ENCODE measurements around the gene LMAN2L.

Gene LMAN2L

DNA sequence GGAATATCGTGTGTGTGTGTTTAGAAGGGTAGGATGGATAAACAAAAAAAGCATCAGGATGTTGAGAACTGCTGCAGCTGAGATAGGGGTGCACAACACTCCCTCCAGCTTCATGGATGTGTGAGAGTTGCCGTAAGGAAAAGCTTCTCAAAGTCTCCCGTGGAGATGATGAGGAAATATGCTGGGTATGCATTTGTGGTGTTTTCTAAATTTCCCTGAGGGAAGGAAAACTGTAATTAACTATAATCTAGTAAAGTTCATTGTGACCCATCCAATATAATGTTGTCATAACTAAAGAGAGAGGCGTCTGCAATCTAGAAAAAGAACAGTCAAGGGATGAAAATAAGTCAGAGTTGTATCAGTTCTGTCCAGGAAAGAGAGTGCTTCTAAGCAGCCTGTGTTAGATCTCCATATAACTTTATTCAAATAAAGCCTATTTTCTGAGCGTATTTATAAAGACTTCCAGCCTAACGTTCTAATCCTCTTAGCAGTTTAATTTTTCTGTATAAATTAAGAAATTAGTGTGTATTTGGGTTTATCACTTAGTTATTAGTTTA, 7.3 kb upstream of the LMAN2L start:
- Histone ChIP-seq H3K36me3 (ENCODE audit: control insufficient read depth, insufficient read depth, low read length) (no peaks in the 10 kb centered on the region), H3K56ac (ENCODE audit: low read length) (no peak overlapping the region), H3K9ac (ENCODE audit: low read length) (no peak overlapping the region), H3K4me3 (ENCODE audit: low read length) (no peak overlapping the region), H2BK120ac (ENCODE audit: low read depth, low read length) (no peak overlapping the region), H2AK5ac (ENCODE audit: low read length) (no peak overlapping the region), H3K4ac (ENCODE audit: low read depth, low read length) (no peak overlapping the region), H2BK5ac (ENCODE audit: low read length) (no peak overlapping the region), H3K27me3 (ENCODE audit: insufficient read depth, low read length, poor library complexity) (no peaks in the 10 kb centered on the region), H4K8ac (ENCODE audit: low read depth, low read length) (no peak overlapping the region), H3K4me1 (ENCODE audit: control insufficient read depth, low read depth, low read length) (no peaks in the 10 kb centered on the region), H3K23ac (ENCODE audit: low read length) (no peak overlapping the region), H3K4me2 (ENCODE audit: low read length) (no peak overlapping the region), H3K27ac (ENCODE audit: low read depth, low read length) (no peak overlapping the region), H3K79me1 (ENCODE audit: low read length) (no peaks in the 10 kb centered on the region), H3K18ac (ENCODE audit: low read length) (no peak overlapping the region), H3K79me2 (ENCODE audit: control insufficient read depth, insufficient read depth, low read length) (no peaks in the 10 kb centered on the region), H2BK15ac (replicated peaks; ENCODE audit: low read depth) (no peak overlapping the region), H4K5ac (ENCODE audit: low read length) (no peak overlapping the region)
- no CpG with 5 or more reads among the region's 6 CpGs for WGBS (ENCODE audit: extremely low coverage, insufficient coverage, low lambda C conversion rate)
- DNase-seq: no peak

DNA sequence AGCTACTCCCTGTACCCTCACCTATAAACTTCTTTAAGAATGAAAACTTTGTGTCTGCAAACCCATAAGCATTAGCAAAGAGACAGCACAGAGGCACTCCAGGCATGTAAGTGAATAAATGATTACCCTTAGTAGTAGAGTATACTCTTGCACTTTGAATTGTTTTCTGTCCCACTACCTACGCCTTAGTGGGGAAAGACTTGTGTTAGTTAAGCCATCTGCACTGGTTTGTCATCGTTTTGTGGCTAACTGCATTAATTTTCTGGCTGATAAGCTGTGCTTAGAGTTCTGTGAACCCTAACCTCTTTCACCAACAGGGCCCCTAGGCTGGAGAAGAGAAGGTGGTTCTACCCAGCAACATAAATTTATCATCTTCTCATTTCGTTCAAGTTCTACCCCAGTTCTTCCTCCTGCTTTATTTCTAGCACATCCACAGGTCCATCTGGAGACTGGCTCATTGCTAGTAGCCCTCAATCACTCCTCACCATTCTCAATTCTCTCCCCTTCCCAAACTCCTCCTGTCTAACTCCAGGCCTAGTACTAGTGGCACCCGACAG, 710 bp downstream of the LMAN2L start:
- WGBS (ENCODE audit: extremely low coverage, insufficient coverage, low lambda C conversion rate): no CpG with 5 or more reads among the region's 4 CpGs
- no peak overlapping the region for H2BK120ac ChIP-seq (ENCODE audit: low read depth, low read length)

DNA sequence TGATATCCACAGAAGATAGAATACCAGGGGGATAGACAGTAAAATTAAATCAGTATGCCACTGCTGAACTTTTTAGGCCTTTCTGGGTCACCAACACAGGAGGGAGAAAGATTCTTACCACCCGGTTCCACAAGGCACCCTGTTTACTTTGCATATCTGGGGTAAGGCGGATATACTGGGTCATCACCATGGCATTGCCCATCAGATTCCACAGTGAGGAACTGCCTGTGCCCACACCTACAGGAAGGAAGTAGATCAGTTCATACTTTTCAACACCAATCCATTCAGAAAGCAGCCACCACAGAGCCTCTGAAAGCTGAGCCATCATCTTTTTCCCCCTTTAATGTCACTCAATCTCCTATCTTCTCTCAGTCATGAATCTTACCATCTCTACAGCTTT, 2.0 kb downstream of the LMAN2L start:
- no CpG with 5 or more reads among the region's 2 CpGs for WGBS (ENCODE audit: extremely low coverage, insufficient coverage, low lambda C conversion rate)
- no peak overlapping the region for H3K23ac ChIP-seq (ENCODE audit: low read length)
- no peak overlapping the region for H2BK120ac ChIP-seq (ENCODE audit: low read depth, low read length)
- no peak overlapping the region for H3K27ac ChIP-seq (ENCODE audit: low read depth, low read length)
- H3K4me3 ChIP-seq (ENCODE audit: low read length): no peak overlapping the region
- no peak overlapping the region for H4K5ac ChIP-seq (ENCODE audit: low read length)
- H3K36me3 ChIP-seq (ENCODE audit: control insufficient read depth, insufficient read depth, low read length): peaks cover 3% of the 10 kb centered on the region
- H2BK15ac ChIP-seq (replicated peaks; ENCODE audit: low read depth): no peak overlapping the region
- no peaks in the 10 kb centered on the region for H3K4me1 ChIP-seq (ENCODE audit: control insufficient read depth, low read depth, low read length)
- peaks cover 9% of the 10 kb centered on the region for H3K79me1 ChIP-seq (ENCODE audit: low read length)
- H2AK5ac ChIP-seq (ENCODE audit: low read length): no peak overlapping the region
- H3K79me2 ChIP-seq (ENCODE audit: control insufficient read depth, insufficient read depth, low read length): peaks cover 9% of the 10 kb centered on the region
- no peak overlapping the region for H2BK5ac ChIP-seq (ENCODE audit: low read length)
- no peak overlapping the region for H3K56ac ChIP-seq (ENCODE audit: low read length)
- H3K9ac ChIP-seq (ENCODE audit: low read length): no peak overlapping the region
- no peak for DNase-seq
- no peak overlapping the region for H4K8ac ChIP-seq (ENCODE audit: low read depth, low read length)
- H3K4me2 ChIP-seq (ENCODE audit: low read length): no peak overlapping the region
- no peak overlapping the region for H3K4ac ChIP-seq (ENCODE audit: low read depth, low read length)
- H3K27me3 ChIP-seq (ENCODE audit: insufficient read depth, low read length, poor library complexity): no peaks in the 10 kb centered on the region
- no peak overlapping the region for H3K18ac ChIP-seq (ENCODE audit: low read length)

More for the DNA sequence above, 710 bp downstream of the LMAN2L start:
- peak overlapping the region; percentile 81 for H3K4me3 ChIP-seq (ENCODE audit: low read length)
- no peak overlapping the region for H4K5ac ChIP-seq (ENCODE audit: low read length)
- H2AK5ac ChIP-seq (ENCODE audit: low read length): no peak overlapping the region
- peak overlapping the region; percentile 60 for H3K9ac ChIP-seq (ENCODE audit: low read length)
- no peak overlapping the region for H3K23ac ChIP-seq (ENCODE audit: low read length)
- H4K8ac ChIP-seq (ENCODE audit: low read depth, low read length): no peak overlapping the region
- peak overlapping the region; percentile 61 for H3K56ac ChIP-seq (ENCODE audit: low read length)
- H3K36me3 ChIP-seq (ENCODE audit: control insufficient read depth, insufficient read depth, low read length): peaks cover 2% of the 10 kb centered on the region
- H3K4me1 ChIP-seq (ENCODE audit: control insufficient read depth, low read depth, low read length): no peaks in the 10 kb centered on the region
- no peak overlapping the region for H3K4ac ChIP-seq (ENCODE audit: low read depth, low read length)
- H3K27me3 ChIP-seq (ENCODE audit: insufficient read depth, low read length, poor library complexity): no peaks in the 10 kb centered on the region
- H2BK15ac ChIP-seq (replicated peaks; ENCODE audit: low read depth): no peak overlapping the region
- no peak overlapping the region for H2BK5ac ChIP-seq (ENCODE audit: low read length)
- H3K27ac ChIP-seq (ENCODE audit: low read depth, low read length): no peak overlapping the region
- peaks cover 9% of the 10 kb centered on the region for H3K79me2 ChIP-seq (ENCODE audit: control insufficient read depth, insufficient read depth, low read length)
- peak overlapping the region; percentile 49 for H3K4me2 ChIP-seq (ENCODE audit: low read length)
- peaks cover 9% of the 10 kb centered on the region for H3K79me1 ChIP-seq (ENCODE audit: low read length)
- no peak for DNase-seq
- H3K18ac ChIP-seq (ENCODE audit: low read length): no peak overlapping the region

DNA sequence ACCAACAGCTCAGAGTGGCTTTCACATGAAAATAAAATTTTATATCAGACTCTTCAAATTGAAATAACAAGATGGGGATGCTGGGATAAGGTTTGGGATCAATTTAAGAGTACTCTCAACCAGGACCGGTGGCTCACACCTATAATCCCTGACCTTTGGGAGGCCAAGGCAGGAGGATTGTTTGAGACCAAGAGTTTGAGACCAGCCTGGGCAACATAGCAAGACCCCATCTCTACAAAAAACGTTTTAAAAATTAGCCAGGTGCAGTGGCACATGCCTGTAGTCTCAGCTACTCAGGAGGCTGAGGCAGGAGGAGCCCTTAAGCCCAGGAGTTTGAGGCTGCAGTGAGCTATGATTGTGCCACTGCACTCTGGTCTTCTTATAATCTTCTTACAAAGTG, 2.6 kb downstream of the LMAN2L start:
- H3K9ac ChIP-seq (ENCODE audit: low read length): no peak overlapping the region
- no peak overlapping the region for H2BK120ac ChIP-seq (ENCODE audit: low read depth, low read length)
- H2BK15ac ChIP-seq (replicated peaks; ENCODE audit: low read depth): no peak overlapping the region
- DNase-seq: no peak
- H3K4me3 ChIP-seq (ENCODE audit: low read length): no peak overlapping the region
- no peak overlapping the region for H3K4me2 ChIP-seq (ENCODE audit: low read length)
- H3K79me2 ChIP-seq (ENCODE audit: control insufficient read depth, insufficient read depth, low read length): peaks cover 9% of the 10 kb centered on the region
- H3K27ac ChIP-seq (ENCODE audit: low read depth, low read length): no peak overlapping the region
- H3K18ac ChIP-seq (ENCODE audit: low read length): no peak overlapping the region
- H4K8ac ChIP-seq (ENCODE audit: low read depth, low read length): no peak overlapping the region
- no peak overlapping the region for H3K23ac ChIP-seq (ENCODE audit: low read length)
- H3K27me3 ChIP-seq (ENCODE audit: insufficient read depth, low read length, poor library complexity): no peaks in the 10 kb centered on the region
- no peaks in the 10 kb centered on the region for H3K4me1 ChIP-seq (ENCODE audit: control insufficient read depth, low read depth, low read length)
- no peak overlapping the region for H2AK5ac ChIP-seq (ENCODE audit: low read length)
- H3K4ac ChIP-seq (ENCODE audit: low read depth, low read length): no peak overlapping the region
- H2BK5ac ChIP-seq (ENCODE audit: low read length): no peak overlapping the region
- peaks cover 3% of the 10 kb centered on the region for H3K36me3 ChIP-seq (ENCODE audit: control insufficient read depth, insufficient read depth, low read length)
- no peak overlapping the region for H3K56ac ChIP-seq (ENCODE audit: low read length)
- no peak overlapping the region for H4K5ac ChIP-seq (ENCODE audit: low read length)
- no CpG with 5 or more reads among the region's 2 CpGs for WGBS (ENCODE audit: extremely low coverage, insufficient coverage, low lambda C conversion rate)
- H3K79me1 ChIP-seq (ENCODE audit: low read length): peaks cover 9% of the 10 kb centered on the region

DNA sequence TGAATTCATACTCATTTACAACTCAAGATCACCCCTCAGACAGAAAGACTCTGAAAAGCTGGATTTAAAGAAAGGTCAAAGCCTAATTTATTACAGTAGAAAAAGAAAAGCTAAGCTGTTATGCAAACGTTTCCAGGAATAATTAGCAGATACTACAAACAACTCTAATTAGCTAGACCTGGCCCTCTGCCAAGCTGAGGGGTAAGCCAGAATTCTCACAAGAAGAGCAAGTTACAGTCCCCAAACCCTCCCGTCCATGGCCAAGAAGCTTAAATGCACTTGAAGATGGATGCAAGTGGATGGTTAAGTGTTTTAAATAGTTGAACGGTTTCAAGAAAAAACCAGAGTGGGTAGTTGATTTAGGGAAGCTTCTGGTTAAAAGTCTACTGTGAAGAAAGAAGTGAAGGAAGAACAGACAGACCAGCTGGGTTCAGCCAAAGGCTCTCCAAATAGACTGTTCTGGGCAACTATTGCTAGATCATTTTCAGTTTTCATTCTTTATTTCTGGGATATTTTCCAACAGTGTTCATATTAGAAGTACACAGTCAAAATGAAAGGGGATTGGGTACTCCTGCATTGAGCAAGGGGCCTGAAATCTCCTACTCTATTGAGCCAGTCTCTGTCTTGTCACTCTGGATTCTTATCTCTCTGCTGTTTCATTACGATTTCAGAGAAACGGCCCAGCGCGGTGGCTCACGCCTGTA, 4.8 kb downstream of the LMAN2L start:
- Histone ChIP-seq H3K18ac (ENCODE audit: low read length) (no peak overlapping the region), H2BK120ac (ENCODE audit: low read depth, low read length) (no peak overlapping the region), H3K4ac (ENCODE audit: low read depth, low read length) (no peak overlapping the region), H3K23ac (ENCODE audit: low read length) (no peak overlapping the region), H3K79me2 (ENCODE audit: control insufficient read depth, insufficient read depth, low read length) (peaks cover 9% of the 10 kb centered on the region), H3K27me3 (ENCODE audit: insufficient read depth, low read length, poor library complexity) (no peaks in the 10 kb centered on the region), H3K27ac (ENCODE audit: low read depth, low read length) (no peak overlapping the region), H3K9ac (ENCODE audit: low read length) (no peak overlapping the region), H2AK5ac (ENCODE audit: low read length) (no peak overlapping the region), H3K4me3 (ENCODE audit: low read length) (no peak overlapping the region), H2BK15ac (replicated peaks; ENCODE audit: low read depth) (no peak overlapping the region), H3K4me1 (ENCODE audit: control insufficient read depth, low read depth, low read length) (no peaks in the 10 kb centered on the region), H3K36me3 (ENCODE audit: control insufficient read depth, insufficient read depth, low read length) (peaks cover 9% of the 10 kb centered on the region), H4K8ac (ENCODE audit: low read depth, low read length) (no peak overlapping the region), H3K56ac (ENCODE audit: low read length) (no peak overlapping the region), H4K5ac (ENCODE audit: low read length) (no peak overlapping the region), H2BK5ac (ENCODE audit: low read length) (no peak overlapping the region), H3K4me2 (ENCODE audit: low read length) (no peak overlapping the region), H3K79me1 (ENCODE audit: low read length) (peaks cover 9% of the 10 kb centered on the region)
- WGBS (ENCODE audit: extremely low coverage, insufficient coverage, low lambda C conversion rate): no CpG with 5 or more reads among the region's 8 CpGs
- no peak for DNase-seq

Measured in mesendoderm (in vitro differentiated cells).